Muscle layer of colon (tissue), 2 donors: ENCODE results near the gene NTN1.

Source experiments
- H3K27ac ChIP-seq: one replicate; pipeline ENCODE4 v1.7.0; 2013; ENCODE audit warnings: low read depth, mild to moderate bottlenecking, low read length, moderate library complexity
- H3K27me3 ChIP-seq, 2 donors: one replicate each; pipeline ENCODE4 v1.7.0; 2013; ENCODE audit warnings: low read length in 2 of 2, mild to moderate bottlenecking in 2 of 2; ENCODE audit not compliant: insufficient read depth in 2 of 2, control insufficient read depth in 1 of 2
- H3K36me3 ChIP-seq: one replicate; pipeline ENCODE4 v1.7.0; 2013; ENCODE audit warnings: mild to moderate bottlenecking, low read length; ENCODE audit not compliant: insufficient read depth
- H3K4me1 ChIP-seq: one replicate; pipeline ENCODE4 v1.7.0; 2013; ENCODE audit warnings: mild to moderate bottlenecking, low read length; ENCODE audit not compliant: insufficient read depth
- H3K4me3 ChIP-seq, 2 donors: one replicate each; pipeline ENCODE4 v1.7.0; 2013; ENCODE audit warnings: low read length in 2 of 2, low read depth in 1 of 2, mild to moderate bottlenecking in 1 of 2, moderate library complexity in 1 of 2
- H3K9ac ChIP-seq: one replicate; pipeline ENCODE4 v1.7.0; 2013; ENCODE audit warnings: low read length
- H3K9me3 ChIP-seq: one replicate; pipeline ENCODE4 v1.7.0; 2013; ENCODE audit warnings: mild to moderate bottlenecking, low read length
- donor health status: abdominal sarcoma.
- donor health status: Adenocarcinoma of cecum.

Gene NTN1

DNA sequence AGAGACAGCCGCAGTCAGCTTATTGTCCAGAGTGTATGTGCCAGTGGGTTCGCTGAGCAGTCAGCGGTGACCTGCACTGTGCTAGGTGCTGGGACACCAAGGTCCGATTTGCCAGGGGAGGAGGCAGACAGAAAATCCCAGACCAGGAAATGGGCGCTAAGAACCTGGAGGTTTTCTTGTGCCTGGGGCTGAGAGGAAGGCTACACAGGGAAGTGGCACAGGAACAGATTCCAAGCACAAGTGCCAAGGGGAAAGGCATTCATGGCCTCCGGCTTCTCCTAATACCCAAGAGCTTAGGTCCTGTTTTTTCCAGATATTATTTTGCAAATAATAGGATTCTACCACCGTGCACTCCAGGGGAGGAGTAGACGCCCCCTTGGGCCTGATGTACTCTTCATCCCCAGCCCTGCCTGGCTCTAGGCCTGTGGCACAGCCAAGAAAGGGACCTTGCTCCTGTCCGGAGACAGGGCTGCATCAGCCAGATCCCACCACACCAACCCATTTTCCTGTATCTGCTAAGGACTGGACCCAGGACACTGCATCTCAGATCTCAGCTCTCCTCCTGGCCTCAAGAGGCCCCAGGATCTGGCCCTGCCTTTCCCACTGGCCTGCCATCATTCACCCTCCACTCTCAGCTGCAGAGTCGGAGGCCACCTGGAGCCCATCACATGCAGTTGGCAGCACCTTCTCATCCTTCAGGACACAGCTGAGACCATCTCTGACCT is 187.2 kb downstream of the NTN1 start:
- no peaks in the 10 kb centered on the region for H3K9me3 ChIP-seq
- H3K9ac ChIP-seq, result no peak overlapping the region
- H3K36me3 ChIP-seq, result no peaks in the 10 kb centered on the region
- H3K4me1 ChIP-seq, result peaks cover 9% of the 10 kb centered on the region
- H3K27me3 ChIP-seq, result no peaks in the 10 kb centered on the region
- H3K27ac ChIP-seq, result no peak overlapping the region
- H3K4me3 ChIP-seq, result no peak overlapping the region

DNA sequence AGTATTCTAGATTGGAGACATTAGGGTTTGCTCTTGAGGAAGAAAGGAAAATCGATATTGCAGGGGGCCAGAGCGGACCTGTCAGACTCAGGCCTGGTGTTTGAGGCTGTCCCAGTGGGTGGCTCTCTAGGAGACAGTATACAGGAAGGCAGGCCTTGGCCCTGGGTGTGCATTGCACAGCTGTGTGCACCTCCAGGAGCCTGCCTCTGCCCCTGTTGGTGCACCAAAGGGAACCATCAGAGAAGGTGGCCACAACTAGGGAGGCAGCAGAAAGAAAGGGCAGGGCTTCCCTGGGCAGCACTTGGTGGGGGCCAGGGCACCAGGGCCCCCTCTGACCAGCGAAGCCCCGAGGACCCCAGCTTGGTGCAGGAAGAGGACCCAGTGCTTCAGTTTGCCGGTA is 188.0 kb downstream of the NTN1 start:
- H3K36me3 ChIP-seq, result no peaks in the 10 kb centered on the region
- no peak overlapping the region for H3K27ac ChIP-seq
- H3K9me3 ChIP-seq, result no peaks in the 10 kb centered on the region
- H3K4me1 ChIP-seq, result peaks cover 9% of the 10 kb centered on the region
- H3K9ac ChIP-seq, result no peak overlapping the region
- H3K4me3 ChIP-seq, result no peak overlapping the region
- no peaks in the 10 kb centered on the region for H3K27me3 ChIP-seq

DNA sequence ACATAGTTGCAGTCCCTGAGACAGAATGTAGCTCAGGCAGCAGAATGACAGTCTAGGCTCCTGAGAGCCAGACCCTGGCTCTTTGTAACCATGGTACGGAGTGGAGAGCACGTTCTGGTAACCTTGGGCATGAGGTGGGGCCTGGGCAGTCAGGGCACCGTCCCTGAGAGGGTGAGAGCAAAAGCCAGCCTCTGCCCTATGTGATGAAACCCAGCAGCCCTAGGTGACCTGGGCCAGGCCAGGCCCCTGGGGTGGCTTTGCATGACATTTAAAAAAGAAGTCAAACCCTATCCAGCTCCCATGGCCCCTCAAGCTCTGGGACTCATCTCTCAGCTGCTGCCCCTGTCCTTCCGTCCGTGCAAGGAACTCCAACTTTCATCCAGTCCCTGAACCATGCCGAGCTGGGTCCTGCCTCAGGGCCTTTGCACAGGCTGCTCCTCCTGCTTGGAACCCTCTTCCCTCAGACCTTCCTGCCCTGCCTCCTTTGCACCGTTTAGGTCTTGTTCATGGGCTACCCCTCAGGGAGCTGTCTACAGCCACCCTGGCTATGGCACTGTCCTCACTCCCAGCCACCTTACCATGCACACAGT is 188.6 kb downstream of the NTN1 start:
- Histone ChIP-seq H3K27ac (no peak overlapping the region), H3K4me3 (no peak overlapping the region), H3K27me3 (no peaks in the 10 kb centered on the region), H3K9me3 (no peaks in the 10 kb centered on the region), H3K4me1 (peaks cover 9% of the 10 kb centered on the region), H3K36me3 (no peaks in the 10 kb centered on the region), H3K9ac (no peak overlapping the region)

DNA sequence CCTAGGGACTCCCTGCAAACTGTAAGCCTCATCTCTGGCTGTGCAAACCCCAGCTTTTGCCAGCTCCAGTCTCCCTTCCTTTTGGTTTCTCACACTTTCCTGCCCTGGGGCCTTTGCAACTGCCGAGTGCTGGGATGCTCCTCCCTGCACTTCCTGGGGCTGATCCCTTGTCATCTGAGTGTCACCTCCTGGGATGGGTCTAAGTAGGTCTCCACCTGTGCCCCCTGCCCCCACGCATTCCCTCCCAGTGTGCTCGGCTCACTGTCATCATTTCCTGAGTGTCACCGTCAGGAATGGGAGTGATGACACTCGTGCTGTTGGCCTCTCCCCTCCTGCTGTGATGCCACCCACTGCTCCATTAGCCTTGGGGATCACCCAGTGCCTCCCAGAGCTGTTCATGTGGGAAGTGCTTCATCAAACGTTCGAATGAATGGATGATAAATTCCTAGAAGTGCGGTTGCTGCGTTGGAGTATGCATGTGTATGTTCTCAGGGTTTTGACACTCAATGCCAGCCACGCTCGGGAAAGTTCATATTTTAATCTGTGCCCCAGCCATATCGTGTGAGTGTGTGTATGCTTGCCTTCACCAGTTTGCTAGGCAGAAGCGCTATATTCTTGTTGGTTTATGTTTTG is 189.9 kb downstream of the NTN1 start:
- H3K27me3 ChIP-seq, result no peaks in the 10 kb centered on the region
- no peaks in the 10 kb centered on the region for H3K36me3 ChIP-seq

DNA sequence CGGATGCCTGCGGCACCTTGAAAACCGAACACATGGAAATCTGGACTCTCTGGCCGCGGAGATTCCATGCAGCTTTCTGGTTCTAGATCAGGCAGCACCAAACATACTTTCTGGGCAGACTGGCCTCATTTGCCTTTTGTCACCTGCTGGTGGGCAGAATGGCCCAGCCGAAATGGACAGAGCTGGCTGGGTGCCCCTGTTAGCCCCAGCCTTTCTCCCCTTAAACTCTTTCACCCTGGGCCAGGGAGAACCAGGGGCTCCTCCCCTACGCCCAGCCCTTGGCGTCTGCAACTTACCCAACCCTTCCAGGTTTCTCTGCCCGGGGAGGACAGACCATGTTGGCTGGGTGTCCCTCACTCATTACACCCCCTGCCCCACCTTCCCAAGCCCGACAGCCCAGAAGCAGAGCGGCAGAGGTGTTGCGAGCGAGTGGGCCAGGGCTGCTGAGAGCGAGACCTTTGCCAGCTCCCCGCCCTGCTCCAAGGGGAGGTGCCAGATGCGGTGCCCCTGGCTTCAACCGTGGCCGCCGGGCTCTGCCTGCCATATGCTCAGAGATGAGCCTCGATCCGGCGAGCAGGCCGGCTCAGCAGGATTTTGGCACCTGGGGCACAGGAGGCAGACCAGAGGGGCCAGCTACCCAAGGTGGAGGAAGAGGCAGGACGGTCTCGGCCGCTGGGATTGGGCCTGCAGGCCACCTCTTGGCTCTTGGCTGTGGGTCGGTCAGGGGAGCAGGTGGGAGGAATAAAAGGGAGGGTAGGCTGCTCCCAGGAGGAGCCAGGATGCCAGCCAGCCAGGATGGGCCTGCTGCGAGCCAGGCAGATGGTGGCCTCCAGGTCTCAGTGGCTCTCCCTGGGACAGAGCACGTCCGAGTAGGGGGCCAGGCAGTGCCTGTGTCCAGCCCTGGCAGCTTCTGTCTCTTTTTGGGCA is 191.3 kb downstream of the NTN1 start:
- no peaks in the 10 kb centered on the region for H3K36me3 ChIP-seq
- H3K4me3 ChIP-seq, result no peak overlapping the region
- no peaks in the 10 kb centered on the region for H3K27me3 ChIP-seq
- H3K9me3 ChIP-seq, result no peaks in the 10 kb centered on the region
- H3K9ac ChIP-seq, result no peak overlapping the region
- no peak overlapping the region for H3K27ac ChIP-seq
- H3K4me1 ChIP-seq, result no peaks in the 10 kb centered on the region

More for the DNA sequence above, 189.9 kb downstream of the NTN1 start:
- Histone ChIP-seq H3K9me3 (no peaks in the 10 kb centered on the region), H3K27ac (no peak overlapping the region), H3K9ac (no peak overlapping the region), H3K4me3 (no peak overlapping the region), H3K4me1 (peaks cover 3% of the 10 kb centered on the region)

DNA sequence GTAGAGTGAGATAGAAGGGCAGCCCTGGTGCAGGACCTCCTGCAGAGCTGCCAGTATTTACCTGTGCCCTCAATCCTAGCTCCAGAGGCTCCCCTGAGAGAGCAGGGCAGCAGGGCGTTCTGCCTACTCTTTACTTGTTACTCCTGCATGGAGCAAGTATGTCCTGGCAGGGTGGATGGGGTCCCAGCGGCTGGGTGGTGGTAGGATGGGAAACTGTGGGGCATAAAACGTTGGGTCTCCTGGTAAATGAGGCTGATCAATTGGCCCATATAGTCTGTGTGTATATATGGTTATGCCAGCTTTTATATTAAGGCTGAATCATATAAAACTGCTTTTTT is 192.0 kb downstream of the NTN1 start:
- Histone ChIP-seq H3K9ac (no peak overlapping the region), H3K27ac (no peak overlapping the region), H3K36me3 (no peaks in the 10 kb centered on the region), H3K4me1 (no peaks in the 10 kb centered on the region), H3K27me3 (no peaks in the 10 kb centered on the region), H3K4me3 (no peak overlapping the region), H3K9me3 (no peaks in the 10 kb centered on the region)

DNA sequence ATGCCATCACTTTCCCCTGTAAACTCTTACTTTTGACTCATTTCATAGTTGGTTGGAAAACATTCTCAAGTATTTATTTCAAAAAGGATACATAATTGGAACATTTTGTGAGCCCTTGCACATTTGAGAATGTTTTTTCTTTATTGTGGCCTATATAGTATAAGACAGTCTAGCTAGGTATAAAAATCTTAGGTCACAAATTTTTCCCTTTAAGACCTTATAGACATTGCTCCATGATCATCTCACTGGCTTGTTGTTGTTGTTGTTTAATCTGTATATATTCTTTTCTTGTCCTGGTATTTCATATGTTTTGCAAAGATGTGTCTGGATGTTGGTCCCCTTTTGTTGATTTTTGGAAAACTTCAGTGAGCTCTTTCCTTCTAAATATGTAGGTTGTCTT is 194.2 kb downstream of the NTN1 start:
- Histone ChIP-seq H3K27ac (no peak overlapping the region), H3K36me3 (no peaks in the 10 kb centered on the region), H3K27me3 (no peaks in the 10 kb centered on the region), H3K4me1 (no peaks in the 10 kb centered on the region), H3K4me3 (no peak overlapping the region), H3K9ac (no peak overlapping the region), H3K9me3 (no peaks in the 10 kb centered on the region)

DNA sequence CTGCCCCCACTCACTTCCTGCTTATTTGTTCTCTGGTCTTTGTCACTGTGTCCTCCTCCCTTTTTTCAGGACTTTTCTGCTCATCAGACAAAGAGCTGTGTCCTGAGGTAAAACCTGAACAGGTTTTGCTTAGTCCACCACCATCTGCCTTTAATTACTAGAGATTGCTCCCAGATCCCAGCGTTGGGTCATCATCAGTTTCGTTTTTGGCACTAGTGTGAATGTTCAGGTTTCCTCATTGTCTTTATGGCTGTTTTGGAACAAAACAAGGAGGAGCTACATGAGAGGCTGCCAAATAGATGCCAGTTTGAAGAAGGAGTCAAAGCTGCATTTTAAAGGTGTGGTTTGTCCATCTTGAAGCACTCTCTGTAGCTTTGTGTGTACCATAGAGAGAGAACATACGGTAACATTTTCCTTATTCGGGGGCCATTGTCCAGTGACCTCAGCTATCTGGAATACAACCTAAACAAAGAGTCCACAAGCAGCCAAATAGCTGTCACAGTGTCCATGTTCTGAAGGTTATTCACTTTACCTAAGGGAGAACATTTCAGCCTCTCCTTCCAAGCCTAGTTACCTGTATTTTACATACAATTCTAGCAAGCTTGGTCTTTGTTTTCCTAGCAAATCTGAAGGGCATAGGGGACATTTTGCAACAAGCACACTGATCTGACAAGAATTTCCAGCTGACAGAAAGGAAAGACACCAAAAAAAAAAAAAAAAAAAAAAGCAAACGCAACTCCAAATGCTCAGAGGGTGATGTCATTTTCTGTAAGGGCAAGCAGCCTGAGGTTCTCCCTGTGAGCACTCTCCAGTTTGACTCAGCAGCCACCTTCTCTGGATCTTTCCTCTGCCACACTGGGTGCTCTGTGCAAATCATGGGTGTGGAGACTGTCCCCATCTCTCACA is 196.1 kb downstream of the NTN1 start:
- Histone ChIP-seq H3K27ac (no peak overlapping the region), H3K9me3 (no peaks in the 10 kb centered on the region), H3K4me1 (no peaks in the 10 kb centered on the region), H3K9ac (no peak overlapping the region), H3K4me3 (no peak overlapping the region), H3K27me3 (no peaks in the 10 kb centered on the region), H3K36me3 (no peaks in the 10 kb centered on the region)

DNA sequence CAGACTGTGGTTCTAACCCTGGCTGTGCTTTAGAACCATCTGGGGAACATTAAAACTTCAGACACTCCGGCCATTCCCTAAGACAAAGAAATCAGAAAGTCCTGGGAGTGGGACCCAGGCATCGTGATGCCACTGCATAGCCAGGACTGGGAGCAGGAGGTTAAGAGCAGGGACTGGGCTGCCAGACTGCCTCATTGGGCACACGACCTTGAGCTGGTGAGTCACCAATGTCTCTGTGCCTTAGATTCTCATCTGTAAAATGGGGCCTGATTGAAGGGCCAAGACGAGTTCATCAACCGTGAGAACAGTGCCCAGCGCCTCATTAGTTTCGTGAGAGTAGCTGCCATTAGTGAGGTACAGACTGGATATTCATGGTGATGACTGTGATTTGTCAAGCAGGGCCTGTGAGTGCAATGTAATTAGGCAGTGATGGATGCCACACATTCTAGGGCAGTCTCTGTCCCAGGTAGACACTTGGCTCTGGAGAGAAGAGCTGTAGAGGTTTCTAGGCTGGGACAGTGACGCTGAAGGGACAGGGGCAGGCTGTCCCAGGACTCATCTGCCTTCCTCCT is 196.8 kb downstream of the NTN1 start:
- Histone ChIP-seq H3K27me3 (no peaks in the 10 kb centered on the region), H3K4me3 (no peak overlapping the region), H3K4me1 (no peaks in the 10 kb centered on the region), H3K27ac (no peak overlapping the region), H3K9ac (no peak overlapping the region), H3K9me3 (no peaks in the 10 kb centered on the region), H3K36me3 (no peaks in the 10 kb centered on the region)

DNA sequence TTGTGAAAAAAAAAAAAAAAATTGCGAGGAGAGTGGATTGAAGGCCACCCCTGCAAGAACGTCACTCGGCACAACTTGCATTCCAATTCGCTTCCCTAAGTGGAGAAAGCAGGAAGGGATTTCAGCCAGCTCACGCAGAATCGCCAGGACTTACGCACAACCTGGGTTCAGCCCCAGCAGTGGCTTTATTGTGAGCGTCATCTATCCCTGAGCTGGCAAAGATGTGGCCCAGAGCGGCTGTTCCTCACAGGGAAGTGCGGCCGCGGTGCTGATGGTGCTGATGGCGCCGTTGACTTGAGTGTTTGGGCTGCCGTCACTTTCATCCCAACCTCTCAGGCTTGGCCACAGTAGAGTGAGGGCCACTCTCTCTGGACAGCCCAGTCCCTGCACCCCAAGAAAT is 197.6 kb downstream of the NTN1 start:
- Histone ChIP-seq H3K36me3 (no peaks in the 10 kb centered on the region), H3K9ac (no peak overlapping the region), H3K27me3 (no peaks in the 10 kb centered on the region), H3K9me3 (no peaks in the 10 kb centered on the region), H3K27ac (no peak overlapping the region), H3K4me1 (no peaks in the 10 kb centered on the region), H3K4me3 (no peak overlapping the region)
